Muscle layer of duodenum (tissue), 2 donors: Measurements from ENCODE around the gene SEMA3C.

Experiments
- H3K27ac ChIP-seq: one replicate; pipeline ENCODE4 v1.7.0; 2013; ENCODE audit warnings: mild to moderate bottlenecking, low read length
- H3K27me3 ChIP-seq: one replicate; pipeline ENCODE4 v1.7.0; 2013; ENCODE audit warnings: low read depth, mild to moderate bottlenecking, control low read depth, low read length
- H3K36me3 ChIP-seq, 2 donors: one replicate each; pipeline ENCODE4 v1.7.0; 2013; ENCODE audit warnings: low read length in 2 of 2, control low read depth in 1 of 2, mild to moderate bottlenecking in 1 of 2; ENCODE audit not compliant: insufficient read depth in 2 of 2, control insufficient read depth in 1 of 2
- H3K4me1 ChIP-seq, 2 donors: one replicate each; pipeline ENCODE4 v1.7.0; 2013; ENCODE audit warnings: low read length in 2 of 2, mild to moderate bottlenecking in 2 of 2, control low read depth in 1 of 2, moderate library complexity in 1 of 2; ENCODE audit not compliant: insufficient read depth in 2 of 2, control insufficient read depth in 1 of 2
- H3K4me3 ChIP-seq, 2 donors: one replicate each; pipeline ENCODE4 v1.7.0; 2013; ENCODE audit warnings: low read length in 2 of 2, low read depth in 1 of 2, mild to moderate bottlenecking in 1 of 2
- H3K9me3 ChIP-seq, 2 donors: one replicate each; pipeline ENCODE4 v1.7.0; 2013; ENCODE audit warnings: low read length in 2 of 2, control low read depth in 1 of 2, mild to moderate bottlenecking in 1 of 2; ENCODE audit not compliant: control insufficient read depth in 1 of 2
- donor health status: healthy.

Gene SEMA3C

GRCh38 chr7:80725181-80725611, 193.7 kb downstream of the SEMA3C start:
- Histone ChIP-seq H3K4me1 (peaks cover 11 to 19% of the 10 kb centered on the region in 2 donors), H3K27ac (no peak overlapping the region), H3K4me3 (no peak overlapping the region), H3K9me3 (no peaks in the 10 kb centered on the region), H3K36me3 (peaks cover 0 to 4% of the 10 kb centered on the region in 2 donors), H3K27me3 (no peaks in the 10 kb centered on the region)

- Histone ChIP-seq H3K27me3 (no peaks in the 10 kb centered on the region), H3K4me3 (no peak overlapping the region), H3K9me3 (no peaks in the 10 kb centered on the region), H3K36me3 (peaks cover 0 to 4% of the 10 kb centered on the region in 2 donors), H3K4me1 (peaks cover 11 to 19% of the 10 kb centered on the region in 2 donors), H3K27ac (no peak overlapping the region)
Measured at GRCh38 chr7:80724249-80724871, 194.5 kb downstream of the SEMA3C start.

GRCh38 chr7:80722616-80723195, 196.1 kb downstream of the SEMA3C start:
- H3K9me3 ChIP-seq: no peaks in the 10 kb centered on the region
- peaks cover 11 to 19% of the 10 kb centered on the region in 2 donors for H3K4me1 ChIP-seq
- H3K4me3 ChIP-seq: no peak overlapping the region
- H3K27ac ChIP-seq: peak overlapping the region; percentile 28
- peaks cover 0 to 4% of the 10 kb centered on the region in 2 donors for H3K36me3 ChIP-seq
- H3K27me3 ChIP-seq: no peaks in the 10 kb centered on the region

- Histone ChIP-seq H3K9me3 (no peaks in the 10 kb centered on the region), H3K27ac (peak overlapping the region; percentile 28), H3K4me3 (no peak overlapping the region), H3K36me3 (peaks cover 0 to 4% of the 10 kb centered on the region in 2 donors), H3K4me1 (peaks cover 11 to 19% of the 10 kb centered on the region in 2 donors), H3K27me3 (no peaks in the 10 kb centered on the region)
Measured at GRCh38 chr7:80721883-80722615, 196.8 kb downstream of the SEMA3C start.

- H3K27ac ChIP-seq: no peak overlapping the region
- no peaks in the 10 kb centered on the region for H3K27me3 ChIP-seq
- peaks cover 11 to 19% of the 10 kb centered on the region in 2 donors for H3K4me1 ChIP-seq
- peaks cover 0 to 4% of the 10 kb centered on the region in 2 donors for H3K36me3 ChIP-seq
- no peak overlapping the region for H3K4me3 ChIP-seq
- no peaks in the 10 kb centered on the region for H3K9me3 ChIP-seq
Measured at GRCh38 chr7:80720146-80720545, 198.7 kb downstream of the SEMA3C start.

GRCh38 chr7:80719261-80719660, 199.6 kb downstream of the SEMA3C start:
- Histone ChIP-seq H3K36me3 (peaks cover 0 to 4% of the 10 kb centered on the region in 2 donors), H3K27me3 (no peaks in the 10 kb centered on the region), H3K9me3 (no peaks in the 10 kb centered on the region), H3K4me3 (no peak overlapping the region), H3K4me1 (peaks cover 11 to 19% of the 10 kb centered on the region in 2 donors), H3K27ac (no peak overlapping the region)

GRCh38 chr7:80711531-80711930, 207.3 kb downstream of the SEMA3C start:
- H3K27ac ChIP-seq: no peak overlapping the region
- H3K9me3 ChIP-seq: no peaks in the 10 kb centered on the region
- no peaks in the 10 kb centered on the region for H3K36me3 ChIP-seq
- no peak overlapping the region for H3K4me3 ChIP-seq
- no peaks in the 10 kb centered on the region for H3K4me1 ChIP-seq
- no peaks in the 10 kb centered on the region for H3K27me3 ChIP-seq

- H3K36me3 ChIP-seq: no peaks in the 10 kb centered on the region
- no peaks in the 10 kb centered on the region for H3K9me3 ChIP-seq
- H3K27me3 ChIP-seq: no peaks in the 10 kb centered on the region
- no peaks in the 10 kb centered on the region for H3K4me1 ChIP-seq
- no peak overlapping the region for H3K4me3 ChIP-seq
- H3K27ac ChIP-seq: no peak overlapping the region
Measured at GRCh38 chr7:80708123-80708522, 210.7 kb downstream of the SEMA3C start.

- Histone ChIP-seq H3K4me1 (no peaks in the 10 kb centered on the region), H3K4me3 (no peak overlapping the region), H3K27ac (no peak overlapping the region), H3K27me3 (no peaks in the 10 kb centered on the region), H3K36me3 (no peaks in the 10 kb centered on the region), H3K9me3 (no peaks in the 10 kb centered on the region)
Measured at GRCh38 chr7:80707318-80707717, 211.5 kb downstream of the SEMA3C start.

GRCh38 chr7:80705130-80705781, 213.6 kb downstream of the SEMA3C start:
- Histone ChIP-seq H3K27ac (no peak overlapping the region), H3K4me1 (peaks cover 0 to 3% of the 10 kb centered on the region in 2 donors), H3K4me3 (no peak overlapping the region), H3K27me3 (no peaks in the 10 kb centered on the region), H3K9me3 (no peaks in the 10 kb centered on the region), H3K36me3 (no peaks in the 10 kb centered on the region)

- Histone ChIP-seq H3K27ac (no peak overlapping the region), H3K9me3 (no peaks in the 10 kb centered on the region), H3K4me1 (peaks cover 0 to 15% of the 10 kb centered on the region in 2 donors), H3K27me3 (no peaks in the 10 kb centered on the region), H3K4me3 (no peak overlapping the region), H3K36me3 (no peaks in the 10 kb centered on the region)
Measured at GRCh38 chr7:80703272-80703671, 215.6 kb downstream of the SEMA3C start.
